ENCODE results near the gene TET1. TPM values are rescaled to one million over a fixed set of nuclear protein-coding genes. Genes with fewer than 3 reads are reported as not detected.
"Not testable (repeated sequence)": the region's sequence is repeated elsewhere in the genome, so short reads cannot be mapped to it uniquely, and the experiment has no call there.

The TET1 gene
- total and polyA plus RNA-seq, 9 of the 15 experiments (the other 6 are each of a cell fraction or from before 2014, with no cell fraction given): 2.6 to 21.3 (median 11.6) TPM

DNA sequence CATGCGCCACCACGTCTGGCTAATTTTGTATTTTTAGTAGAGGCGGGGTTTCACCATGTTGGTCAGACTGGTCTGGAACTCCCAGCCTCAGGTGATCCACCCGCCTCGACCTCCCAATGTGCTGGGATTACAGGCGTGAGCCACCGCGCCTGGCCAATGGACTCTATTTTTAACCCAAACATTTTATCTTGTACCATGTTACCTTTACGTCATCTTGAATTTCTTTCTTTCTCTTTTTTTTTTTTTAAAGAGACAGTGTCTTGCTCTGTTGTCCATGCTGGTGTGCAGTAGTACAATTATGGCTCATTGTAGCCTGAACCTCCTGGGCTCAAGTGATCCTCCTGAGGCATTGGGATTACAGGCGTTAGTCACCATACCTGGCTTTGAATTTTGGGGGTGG, 57.6 kb downstream of the TET1 start:
- POLR2A ChIA-PET: interaction anchor here (0.6 to 1.5 kb wide), 3 partner anchors 13 to 104 kb away, joined by 4 to 6 read pairs (median 4); partner anchors contain the start of gene CCAR1
- FAIRE-seq; in situ Hi-C loops (cut with MboI); H3K27me3 ChIP-seq (ENCODE audit: control insufficient read depth in 2 of 2, insufficient read depth in 2 of 2, low read length in 2 of 2); H4K20me1 ChIP-seq (replicated peaks; ENCODE audit: control insufficient read depth, insufficient read depth, low read length); H3K4me1 ChIP-seq (replicated peaks in 1 of 2; ENCODE audit: control insufficient read depth in 2 of 2, insufficient read depth in 2 of 2, low read length in 2 of 2); H3K4me3 ChIP-seq; H3K79me2 ChIP-seq (ENCODE audit: control insufficient read depth, insufficient read depth, low read length); H3K9me3 ChIP-seq (replicated peaks; ENCODE audit: control insufficient read depth, insufficient read depth, low read depth, low read length); H3K9me1 ChIP-seq (ENCODE audit: control insufficient read depth, insufficient read depth, low read length); CTCF ChIA-PET (ENCODE audit: low intra/inter-chr PET ratio); intact Hi-C loops (cut with micrococcal nuclease); H2AFZ ChIP-seq (ENCODE audit: low read depth, low read length); H3K4me2 ChIP-seq (ENCODE audit: insufficient read depth, low read length); H3K9ac ChIP-seq (ENCODE audit: insufficient read depth in 1 of 2, low read depth in 2 of 2, low read length in 2 of 2); H3K27ac ChIP-seq (ENCODE audit: extremely low read depth, low read depth, low read length); BruUV-seq (replicated peaks); TF ChIP-seq JUND (tag; IDR thresholded peaks at IDR 0.05; ENCODE audit: borderline replicate concordance, low read depth, low read length); ATF1 (CRISPR knock-in tag; IDR thresholded peaks at IDR 0.05): not testable (repeated sequence)
- peaks cover 14% of the 10 kb centered on the region; the same call in 1 of the 3 replicates for H3K36me3 ChIP-seq (ENCODE audit: control insufficient read depth, insufficient read depth, low read length)
- 45% methylated on average over 10 of the region's 10 CpGs for whole genome bisulfite sequencing (ENCODE audit: insufficient coverage, low coverage, missing lambda C conversion rate)
- peak; percentile 71 for ATAC-seq
- peak in 1 of 4 experiments; percentile 16 for DNase-seq (ENCODE audit: extremely low read depth in 1 of 4, low spot score in 3 of 4)
- TF ChIP-seq ZNF384 (IDR thresholded peaks at IDR 0.05; ENCODE audit: low read depth, low read length) (peak; percentile 99), CREM (IDR thresholded peaks at IDR 0.05; ENCODE audit: low read depth) (peak; percentile 29; the same call in 1 of the 2 replicates), JUND (IDR thresholded peaks at IDR 0.05; ENCODE audit: borderline replicate concordance, low read depth, low read length) (peak; percentile 13; the same call in 1 of the 2 replicates), DPF2 (IDR thresholded peaks at IDR 0.05) (0 out of 2 replicates have a peak, but pooled peaks have one; percentile 24), MEF2D (tag; conservative IDR thresholded peaks at IDR 0.05; ENCODE audit: low read depth) (peak; percentile 84), ATF1 (tag; IDR thresholded peaks at IDR 0.05) (peak; percentile 57; the same call in 1 of the 2 replicates), MEF2A (IDR thresholded peaks at IDR 0.05; ENCODE audit: control insufficient read depth, low read depth, low read length) (peak; percentile 71; the same call in 1 of the 2 replicates), ATF7 (IDR thresholded peaks at IDR 0.05) (peak; percentile 79)
- TF ChIP-seq, protein P1, sequence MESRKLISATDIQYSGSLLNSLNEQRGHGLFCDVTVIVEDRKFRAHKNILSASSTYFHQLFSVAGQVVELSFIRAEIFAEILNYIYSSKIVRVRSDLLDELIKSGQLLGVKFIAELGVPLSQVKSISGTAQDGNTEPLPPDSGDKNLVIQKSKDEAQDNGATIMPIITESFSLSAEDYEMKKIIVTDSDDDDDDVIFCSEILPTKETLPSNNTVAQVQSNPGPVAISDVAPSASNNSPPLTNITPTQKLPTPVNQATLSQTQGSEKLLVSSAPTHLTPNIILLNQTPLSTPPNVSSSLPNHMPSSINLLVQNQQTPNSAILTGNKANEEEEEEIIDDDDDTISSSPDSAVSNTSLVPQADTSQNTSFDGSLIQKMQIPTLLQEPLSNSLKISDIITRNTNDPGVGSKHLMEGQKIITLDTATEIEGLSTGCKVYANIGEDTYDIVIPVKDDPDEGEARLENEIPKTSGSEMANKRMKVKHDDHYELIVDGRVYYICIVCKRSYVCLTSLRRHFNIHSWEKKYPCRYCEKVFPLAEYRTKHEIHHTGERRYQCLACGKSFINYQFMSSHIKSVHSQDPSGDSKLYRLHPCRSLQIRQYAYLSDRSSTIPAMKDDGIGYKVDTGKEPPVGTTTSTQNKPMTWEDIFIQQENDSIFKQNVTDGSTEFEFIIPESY (CRISPR knock-in tag; IDR thresholded peaks at IDR 0.05): peak; percentile 19; the same call in 1 of the 2 replicates
- TF ChIP-seq, protein P2, sequence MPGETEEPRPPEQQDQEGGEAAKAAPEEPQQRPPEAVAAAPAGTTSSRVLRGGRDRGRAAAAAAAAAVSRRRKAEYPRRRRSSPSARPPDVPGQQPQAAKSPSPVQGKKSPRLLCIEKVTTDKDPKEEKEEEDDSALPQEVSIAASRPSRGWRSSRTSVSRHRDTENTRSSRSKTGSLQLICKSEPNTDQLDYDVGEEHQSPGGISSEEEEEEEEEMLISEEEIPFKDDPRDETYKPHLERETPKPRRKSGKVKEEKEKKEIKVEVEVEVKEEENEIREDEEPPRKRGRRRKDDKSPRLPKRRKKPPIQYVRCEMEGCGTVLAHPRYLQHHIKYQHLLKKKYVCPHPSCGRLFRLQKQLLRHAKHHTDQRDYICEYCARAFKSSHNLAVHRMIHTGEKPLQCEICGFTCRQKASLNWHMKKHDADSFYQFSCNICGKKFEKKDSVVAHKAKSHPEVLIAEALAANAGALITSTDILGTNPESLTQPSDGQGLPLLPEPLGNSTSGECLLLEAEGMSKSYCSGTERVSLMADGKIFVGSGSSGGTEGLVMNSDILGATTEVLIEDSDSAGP (CRISPR knock-in tag; IDR thresholded peaks at IDR 0.05): peak; percentile 96
- TF ChIP-seq, protein P3, sequence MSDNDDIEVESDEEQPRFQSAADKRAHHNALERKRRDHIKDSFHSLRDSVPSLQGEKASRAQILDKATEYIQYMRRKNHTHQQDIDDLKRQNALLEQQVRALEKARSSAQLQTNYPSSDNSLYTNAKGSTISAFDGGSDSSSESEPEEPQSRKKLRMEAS (CRISPR knock-in tag; IDR thresholded peaks at IDR 0.05): peak; percentile 16; the same call in 1 of the 2 replicates

All from K562 (cell line).